LoVo (cell line): ENCODE measurements around the gene IL2RA.

ENCODE experiments used
- DNase-seq: peaks from one replicate; pipeline ENCODE4 v3.0.0-alpha.2; 2016; ENCODE audit warnings: low spot score

IL2RA gene

DNA sequence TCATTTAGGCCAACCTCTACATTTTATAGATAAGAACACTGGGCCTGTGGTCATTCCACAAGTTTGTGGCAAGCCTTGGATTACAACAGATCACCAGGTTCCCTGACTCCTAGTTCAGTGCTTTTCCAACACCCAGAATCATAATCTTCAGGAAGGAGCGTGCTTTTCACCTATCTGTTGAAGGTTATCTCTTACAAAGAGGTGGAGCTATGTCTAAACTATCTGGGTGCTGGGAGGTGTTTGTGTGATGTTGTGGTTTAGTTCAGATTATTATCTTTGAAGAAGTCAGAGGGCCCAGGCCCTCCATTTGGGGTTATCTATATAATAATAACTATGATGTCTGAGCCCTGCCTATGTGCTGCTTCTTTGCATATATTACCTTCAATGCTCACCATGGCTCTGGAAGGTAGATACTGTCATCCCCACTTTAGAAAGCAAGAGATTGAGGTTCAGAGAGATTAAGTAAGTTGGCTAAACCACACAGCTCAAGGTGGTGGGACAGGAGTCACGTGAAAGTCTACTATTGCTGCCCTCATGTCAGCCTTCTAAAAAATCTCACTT, 24.0 kb downstream of the IL2RA start:
- no peak for DNase-seq

DNA sequence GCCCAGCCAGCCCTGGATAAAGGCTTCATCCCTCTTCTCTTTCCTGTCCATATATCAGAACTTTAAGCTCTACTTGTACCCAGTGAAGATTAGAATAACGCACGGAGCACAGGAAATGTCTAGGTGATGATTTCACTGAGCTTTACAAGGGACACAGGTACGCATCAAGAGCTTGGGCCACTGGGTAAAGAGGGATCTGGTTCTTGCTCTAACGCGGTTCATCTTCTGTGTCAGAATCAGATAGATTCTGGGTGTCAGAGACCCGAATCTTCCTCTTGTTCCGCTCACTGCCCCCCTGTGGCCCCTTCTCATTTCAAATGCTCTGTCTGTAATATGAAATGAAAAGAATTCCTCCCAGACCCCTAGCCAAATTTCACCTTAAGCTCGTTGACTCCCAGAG, 24.7 kb downstream of the IL2RA start:
- DNase-seq, result no peak

- DNase-seq, result no peak
Observed at GRCh38 chr10:6036861-6037321, 25.3 kb downstream of the IL2RA start.

GRCh38 chr10:6035931-6036575, 26.1 kb downstream of the IL2RA start:
- no peak for DNase-seq

DNA sequence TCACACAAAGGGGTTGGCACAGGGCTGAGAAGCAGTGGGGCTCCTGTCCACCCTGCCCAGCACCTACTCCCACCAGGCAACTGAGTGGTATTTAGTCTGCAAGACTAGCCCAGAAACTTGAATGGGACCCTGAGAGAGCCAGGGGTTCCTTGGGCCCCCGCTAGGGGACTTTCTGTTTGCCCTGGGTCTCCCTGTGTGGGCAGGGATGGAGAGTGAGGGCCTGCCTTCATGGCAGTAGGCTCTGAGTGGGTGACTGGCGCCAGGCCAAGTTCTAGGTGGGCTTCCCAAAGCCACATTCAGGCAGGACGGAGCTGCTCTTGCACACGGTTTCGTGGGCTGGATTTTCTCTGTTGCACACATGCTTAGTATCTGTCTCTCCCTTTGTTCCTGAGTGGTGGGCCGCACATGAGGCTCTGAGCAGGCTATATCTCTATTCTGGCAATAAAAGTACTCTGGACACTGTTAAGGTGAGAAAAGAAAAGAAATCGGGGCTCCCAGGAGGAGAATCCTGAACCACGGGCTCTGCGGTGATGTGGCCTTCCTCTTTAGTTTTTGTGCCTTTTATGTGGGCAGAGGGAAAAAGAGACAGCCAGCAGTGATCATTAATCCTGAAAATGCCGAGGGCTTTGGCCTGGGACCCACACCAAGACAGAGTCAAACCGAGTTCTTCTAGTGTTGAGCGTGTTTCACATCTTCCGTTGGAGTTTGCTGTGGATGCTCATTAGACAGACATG, 26.9 kb downstream of the IL2RA start:
- DNase-seq, result no peak

DNA sequence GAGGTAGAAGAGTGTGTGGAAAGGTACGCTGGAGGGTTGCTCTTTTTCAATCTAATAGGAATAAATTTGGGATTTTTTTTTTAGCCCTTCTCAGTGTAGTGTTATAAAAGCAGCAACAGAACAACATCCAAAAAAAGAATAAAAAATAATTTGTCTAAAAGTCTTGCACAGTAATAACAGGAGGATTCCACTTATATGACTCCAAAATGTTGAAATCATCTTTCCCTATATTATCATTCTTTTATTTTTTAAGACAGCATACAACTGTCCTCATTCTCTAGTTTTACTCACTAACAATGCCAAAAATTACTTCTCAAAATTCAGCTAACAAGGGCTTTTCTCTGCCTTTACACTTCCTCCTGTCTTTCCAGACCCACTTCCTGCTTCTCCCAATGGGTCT, 27.8 kb downstream of the IL2RA start:
- DNase-seq, result no peak

DNA sequence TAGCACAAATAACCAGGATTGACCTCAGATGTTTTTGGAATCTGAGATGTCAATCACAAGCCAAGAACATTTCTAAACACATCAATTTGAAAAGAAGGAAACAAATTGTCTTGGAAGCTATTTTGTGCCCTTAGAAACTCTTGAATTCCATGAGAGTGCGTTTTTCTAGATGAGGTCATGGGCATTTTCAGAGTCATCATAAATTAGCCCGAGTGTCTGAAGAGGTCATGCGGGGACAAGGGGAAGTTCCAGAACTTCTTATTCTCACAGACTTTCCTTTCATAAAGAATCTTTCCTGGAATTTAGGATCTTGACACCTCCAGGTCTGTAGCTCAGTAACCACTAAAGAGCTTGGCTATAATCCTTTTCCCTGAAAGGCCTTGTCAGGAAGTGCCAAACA, 28.2 kb downstream of the IL2RA start:
- no peak for DNase-seq

- DNase-seq, result no peak
Observed at GRCh38 chr10:6030940-6031339, 31.2 kb downstream of the IL2RA start.

- no peak for DNase-seq
Observed at GRCh38 chr10:6030217-6030616, 31.9 kb downstream of the IL2RA start.

DNA sequence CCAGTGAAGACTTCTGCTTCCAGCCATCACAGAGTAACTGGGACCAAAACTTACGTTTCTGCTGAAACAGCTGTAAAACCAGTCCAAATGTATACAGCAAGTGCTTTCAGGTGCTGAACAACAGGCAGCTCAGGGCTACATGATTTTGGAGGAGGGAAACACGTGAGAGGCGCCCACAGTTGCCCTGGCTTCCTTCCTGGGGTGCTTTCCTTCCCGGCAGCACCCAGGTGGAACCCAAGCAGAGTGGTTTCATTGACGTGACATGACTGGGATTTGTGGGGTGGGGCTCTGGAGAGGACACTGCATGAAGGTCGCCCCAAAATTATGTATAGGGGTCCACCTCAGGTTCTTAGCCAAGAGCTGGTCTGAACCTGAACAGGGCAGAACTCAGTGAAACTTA, 34.2 kb downstream of the IL2RA start:
- no peak for DNase-seq

- no peak for DNase-seq
Observed at GRCh38 chr10:6025683-6026255, 36.4 kb downstream of the IL2RA start.

GRCh38 chr10:6024334-6024682, 37.9 kb downstream of the IL2RA start:
- DNase-seq, result no peak

GRCh38 chr10:6023661-6024333, 38.4 kb downstream of the IL2RA start:
- no peak for DNase-seq

- DNase-seq, result no peak
Observed at GRCh38 chr10:6022660-6023059, 39.5 kb downstream of the IL2RA start.

DNA sequence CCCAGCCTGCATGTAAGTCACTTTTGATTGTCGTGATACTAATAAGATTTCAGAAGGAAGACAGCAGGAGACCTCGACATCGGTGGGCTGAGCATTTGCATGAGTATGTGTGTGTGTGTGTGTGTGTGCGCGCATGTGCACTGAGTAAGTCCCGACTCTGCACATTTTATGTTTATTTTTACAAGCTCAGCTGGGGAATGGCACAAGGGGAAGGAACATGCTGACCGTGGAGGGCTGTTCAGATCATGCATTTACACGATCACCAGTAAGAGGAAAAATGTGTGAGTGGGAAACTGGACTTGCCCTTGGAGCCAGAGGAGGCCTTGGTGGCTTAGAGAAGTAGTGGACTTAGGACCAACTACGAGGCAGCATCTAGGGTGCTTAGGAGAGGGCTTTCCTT, 41.3 kb downstream of the IL2RA start:
- DNase-seq, result no peak

GRCh38 chr10:6019796-6020195, 42.4 kb downstream of the IL2RA start:
- no peak for DNase-seq

GRCh38 chr10:6019010-6019782, 43.0 kb downstream of the IL2RA start:
- no peak for DNase-seq

GRCh38 chr10:6018422-6018821, 43.7 kb downstream of the IL2RA start:
- no peak for DNase-seq

GRCh38 chr10:6017781-6018354, 44.3 kb downstream of the IL2RA start:
- no peak for DNase-seq

- DNase-seq, result peak; percentile 49
Observed at GRCh38 chr10:6014241-6014761, 47.9 kb downstream of the IL2RA start.
